B cell (primary cell): Measurements from ENCODE around the gene VTCN1.
A peak's percentile ranks its signal among the peaks of the same experiment; 100 is the strongest.

ENCODE experiments used
- CTCF ChIP-seq: fragments of 200-600 bp; IDR thresholded peaks from one replicate; pipeline ENCODE4 v1.8.0; 2022; ENCODE audit warnings: antibody characterized with exemption, mild to moderate bottlenecking
- EZH2 ChIP-seq: IDR thresholded peaks from 2 replicates; pipeline ENCODE4 v1.6.1; 2012; ENCODE audit warnings: borderline replicate concordance, low read depth, mild to moderate bottlenecking, moderate library complexity, low read length; ENCODE audit not compliant: insufficient read depth, poor library complexity, severe bottlenecking

GRCh38 chr1:117128323-117129079 is 82.2 kb downstream of the VTCN1 start:
- TF ChIP-seq CTCF (peak; percentile 72), EZH2 (no peak)
